ENCODE data around the gene PATJ. TPM values are rescaled to one million over a fixed set of nuclear protein-coding genes. Genes with fewer than 3 reads are reported as not detected.

The PATJ gene
- total RNA-seq, 1 experiment from 2014 or later: 47.3 TPM

GRCh38 chr1:62221171-62221570 lies 478.9 kb downstream of the PATJ start:
- no peaks in the 10 kb centered on the region for H3K79me2 ChIP-seq (ENCODE audit: insufficient read depth, low read length)
- H3K18ac ChIP-seq (ENCODE audit: insufficient read length, low read depth, low read length): no peak overlapping the region
- no peak overlapping the region for H3T11ph ChIP-seq (ENCODE audit: low read length)
- TF ChIP-seq, protein P1, sequence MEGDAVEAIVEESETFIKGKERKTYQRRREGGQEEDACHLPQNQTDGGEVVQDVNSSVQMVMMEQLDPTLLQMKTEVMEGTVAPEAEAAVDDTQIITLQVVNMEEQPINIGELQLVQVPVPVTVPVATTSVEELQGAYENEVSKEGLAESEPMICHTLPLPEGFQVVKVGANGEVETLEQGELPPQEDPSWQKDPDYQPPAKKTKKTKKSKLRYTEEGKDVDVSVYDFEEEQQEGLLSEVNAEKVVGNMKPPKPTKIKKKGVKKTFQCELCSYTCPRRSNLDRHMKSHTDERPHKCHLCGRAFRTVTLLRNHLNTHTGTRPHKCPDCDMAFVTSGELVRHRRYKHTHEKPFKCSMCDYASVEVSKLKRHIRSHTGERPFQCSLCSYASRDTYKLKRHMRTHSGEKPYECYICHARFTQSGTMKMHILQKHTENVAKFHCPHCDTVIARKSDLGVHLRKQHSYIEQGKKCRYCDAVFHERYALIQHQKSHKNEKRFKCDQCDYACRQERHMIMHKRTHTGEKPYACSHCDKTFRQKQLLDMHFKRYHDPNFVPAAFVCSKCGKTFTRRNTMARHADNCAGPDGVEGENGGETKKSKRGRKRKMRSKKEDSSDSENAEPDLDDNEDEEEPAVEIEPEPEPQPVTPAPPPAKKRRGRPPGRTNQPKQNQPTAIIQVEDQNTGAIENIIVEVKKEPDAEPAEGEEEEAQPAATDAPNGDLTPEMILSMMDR (conservative IDR thresholded peaks at IDR 0.05): no peak
- H2AK5ac ChIP-seq (ENCODE audit: insufficient read length, low read length): no peak overlapping the region
- H2BK15ac ChIP-seq (ENCODE audit: low read depth, low read length): no peak overlapping the region
- no peaks in the 10 kb centered on the region for H3K4me1 ChIP-seq (ENCODE audit: insufficient read depth, low read length)
- no peaks in the 10 kb centered on the region for H3K79me1 ChIP-seq (ENCODE audit: insufficient read depth, low read depth, low read length, poor library complexity, severe bottlenecking)
- no peaks in the 10 kb centered on the region for H3K23me2 ChIP-seq (ENCODE audit: insufficient read length, low read depth, low read length, poor library complexity, severe bottlenecking)
- H3K56ac ChIP-seq (ENCODE audit: insufficient read length, low read depth, low read length): no peak overlapping the region
- no peak overlapping the region for H3K4me3 Mint-ChIP-seq
- H2AFZ ChIP-seq (ENCODE audit: low read length): no peak overlapping the region
- peaks cover 38 to 42% (median 39%) of the 10 kb centered on the region in 3 experiments for H3K36me3 Mint-ChIP-seq (ENCODE audit: insufficient read depth in 1 of 3, low read depth in 3 of 3)
- no peak overlapping the region for H3K23ac ChIP-seq (ENCODE audit: insufficient read length, low read depth, low read length)
- no peak overlapping the region for H2BK5ac ChIP-seq (ENCODE audit: insufficient read length, low read length)
- H4K20me1 ChIP-seq (ENCODE audit: control insufficient read depth, insufficient read depth, insufficient read length): no peaks in the 10 kb centered on the region
- no peak overlapping the region for H3K14ac ChIP-seq (ENCODE audit: insufficient read depth, low read length)
- H2BK20ac ChIP-seq (ENCODE audit: low read depth, low read length, poor library complexity, severe bottlenecking): no peak overlapping the region
- H3K4ac ChIP-seq (ENCODE audit: low read depth, low read length): no peak overlapping the region
- H2BK120ac ChIP-seq (ENCODE audit: low read depth, low read length, poor library complexity, severe bottlenecking): no peak overlapping the region
- H3K27me3 Mint-ChIP-seq (ENCODE audit: low read depth): no peaks in the 10 kb centered on the region
- H4K5ac ChIP-seq (ENCODE audit: insufficient read length, low read depth, low read length): no peak overlapping the region
- H3K27ac Mint-ChIP-seq: no peak overlapping the region
- H3K27me3 ChIP-seq (ENCODE audit: insufficient read depth, low read length): no peaks in the 10 kb centered on the region
- H3K9me3 Mint-ChIP-seq: no peaks in the 10 kb centered on the region
- no peak overlapping the region for H3K4me2 ChIP-seq (ENCODE audit: insufficient read depth, insufficient read length, low read length)
- no peaks in the 10 kb centered on the region for H3K9me3 ChIP-seq (ENCODE audit: control insufficient read depth, low read depth, low read length)
- WGBS (ENCODE audit: extremely low coverage, insufficient read length, low lambda C conversion rate): no CpG with 5 or more reads among the region's 1 CpG
- H2BK12ac ChIP-seq (ENCODE audit: insufficient read length, low read depth, low read length): no peak overlapping the region
- H3K9ac ChIP-seq (ENCODE audit: extremely low read depth, insufficient read length, low read length): no peak overlapping the region
- H3K4me1 Mint-ChIP-seq: no peaks in the 10 kb centered on the region
- H3K27ac ChIP-seq (ENCODE audit: insufficient read length, low read depth, low read length): no peak overlapping the region
- no peak overlapping the region for H4K91ac ChIP-seq (ENCODE audit: insufficient read length, low read depth, low read length)
- DNase-seq: no peak
- no peak overlapping the region for H4K8ac ChIP-seq (replicated peaks; ENCODE audit: insufficient read length, low read depth, low read length)

Data from H9 (cell line).